Loucy (cell line): ENCODE results near the gene CWH43.
"Not testable (repeated sequence)": the region's sequence is repeated elsewhere in the genome, so short reads cannot be mapped to it uniquely, and the experiment has no call there.

ENCODE experiments used
- CTCF ChIP-seq: fragments of 200-600 bp; sonication (generic); conservative IDR thresholded peaks from 2 replicates; pipeline ENCODE4 v1.5.1; 2014; ENCODE audit warnings: mild to moderate bottlenecking, antibody characterized with exemption, low read length
- EZH2phosphoT487 ChIP-seq: fragments of 200-600 bp; IDR thresholded peaks from 2 replicates; pipeline ENCODE4 v1.6.1; 2018; ENCODE audit warnings: antibody characterized with exemption, mild to moderate bottlenecking, moderate library complexity, borderline replicate concordance

DNA sequence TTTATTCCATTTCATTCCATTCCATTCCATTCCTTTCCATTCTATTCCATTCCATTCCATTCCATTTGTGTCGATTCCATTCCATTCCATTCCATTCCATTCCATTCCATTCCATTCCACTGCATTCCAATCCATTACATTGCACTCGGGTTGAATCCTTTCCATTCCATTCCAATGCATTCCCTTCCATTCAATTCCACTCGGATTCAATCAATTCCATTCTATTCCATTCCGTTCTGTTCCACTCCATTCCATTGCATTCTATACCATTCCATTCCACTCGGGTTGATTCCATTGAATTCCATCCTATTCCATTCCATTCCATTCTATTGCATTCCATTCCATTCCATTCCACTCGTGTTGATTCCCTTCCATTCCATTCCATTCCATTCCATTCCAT lies 121.2 kb downstream of the CWH43 start:
- not testable (repeated sequence) for TF ChIP-seq CTCF, EZH2phosphoT487
